NB4 (cell line): ENCODE measurements around the gene GSTT2B.

Experiments used
- DNase-seq: peaks from one replicate; pipeline ENCODE4 v3.0.0; 2010; ENCODE audit warnings: low read depth
- H3K4me3 ChIP-seq: one replicate; pipeline ENCODE4 v1.5.1; 2011; ENCODE audit warnings: mild to moderate bottlenecking, low read depth, low read length, moderate library complexity
- MAX ChIP-seq: IDR thresholded peaks from 2 replicates; pipeline ENCODE4 v1.6.1; 2011; ENCODE audit warnings: low read depth, low read length
- MYC ChIP-seq: IDR thresholded peaks from 2 replicates; pipeline ENCODE4 v1.6.1; 2011; ENCODE audit warnings: low read depth, low read length
- POLR2A ChIP-seq: IDR thresholded peaks from 2 replicates; pipeline ENCODE4 v1.6.1; 2011; ENCODE audit warnings: mild to moderate bottlenecking; ENCODE audit not compliant: insufficient read length; ENCODE audit errors: extremely low read depth
- TF ChIP-seq, protein P1 (sequence below): IDR thresholded peaks from one replicate; pipeline ENCODE4 v1.5.1; 2012; ENCODE audit warnings: low read depth, low read length

GSTT2B gene

DNA sequence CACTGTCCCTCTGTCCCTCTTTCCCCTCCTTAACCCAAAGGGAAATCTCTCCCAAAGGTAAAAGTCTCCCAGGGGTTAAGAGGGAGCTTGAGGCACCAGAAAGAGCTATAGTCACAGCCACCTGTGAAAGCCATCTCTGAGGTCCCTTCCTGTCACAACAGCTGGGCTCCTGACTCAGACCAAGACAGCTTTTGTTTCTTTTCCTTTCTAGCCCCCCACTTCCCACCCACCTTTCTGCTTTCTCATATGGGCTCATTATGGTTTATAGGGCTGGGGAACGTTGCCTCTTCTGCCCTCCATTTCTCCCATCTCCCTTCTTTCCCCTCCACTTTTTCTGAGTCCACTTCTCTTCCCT, 47.7 kb downstream of the GSTT2B start:
- TF ChIP-seq, protein P1, sequence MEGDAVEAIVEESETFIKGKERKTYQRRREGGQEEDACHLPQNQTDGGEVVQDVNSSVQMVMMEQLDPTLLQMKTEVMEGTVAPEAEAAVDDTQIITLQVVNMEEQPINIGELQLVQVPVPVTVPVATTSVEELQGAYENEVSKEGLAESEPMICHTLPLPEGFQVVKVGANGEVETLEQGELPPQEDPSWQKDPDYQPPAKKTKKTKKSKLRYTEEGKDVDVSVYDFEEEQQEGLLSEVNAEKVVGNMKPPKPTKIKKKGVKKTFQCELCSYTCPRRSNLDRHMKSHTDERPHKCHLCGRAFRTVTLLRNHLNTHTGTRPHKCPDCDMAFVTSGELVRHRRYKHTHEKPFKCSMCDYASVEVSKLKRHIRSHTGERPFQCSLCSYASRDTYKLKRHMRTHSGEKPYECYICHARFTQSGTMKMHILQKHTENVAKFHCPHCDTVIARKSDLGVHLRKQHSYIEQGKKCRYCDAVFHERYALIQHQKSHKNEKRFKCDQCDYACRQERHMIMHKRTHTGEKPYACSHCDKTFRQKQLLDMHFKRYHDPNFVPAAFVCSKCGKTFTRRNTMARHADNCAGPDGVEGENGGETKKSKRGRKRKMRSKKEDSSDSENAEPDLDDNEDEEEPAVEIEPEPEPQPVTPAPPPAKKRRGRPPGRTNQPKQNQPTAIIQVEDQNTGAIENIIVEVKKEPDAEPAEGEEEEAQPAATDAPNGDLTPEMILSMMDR = no peak
- TF ChIP-seq MYC (no peak), MAX (no peak), POLR2A (no peak)
- no peak for DNase-seq
- peak overlapping the region; percentile 84 for H3K4me3 ChIP-seq

GRCh38 chr22:23912293-23912903, 48.6 kb downstream of the GSTT2B start:
- TF ChIP-seq MYC (no peak), MAX (no peak), POLR2A (no peak)
- TF ChIP-seq, protein P1 = no peak
- DNase-seq = no peak
- no peak overlapping the region for H3K4me3 ChIP-seq

DNA sequence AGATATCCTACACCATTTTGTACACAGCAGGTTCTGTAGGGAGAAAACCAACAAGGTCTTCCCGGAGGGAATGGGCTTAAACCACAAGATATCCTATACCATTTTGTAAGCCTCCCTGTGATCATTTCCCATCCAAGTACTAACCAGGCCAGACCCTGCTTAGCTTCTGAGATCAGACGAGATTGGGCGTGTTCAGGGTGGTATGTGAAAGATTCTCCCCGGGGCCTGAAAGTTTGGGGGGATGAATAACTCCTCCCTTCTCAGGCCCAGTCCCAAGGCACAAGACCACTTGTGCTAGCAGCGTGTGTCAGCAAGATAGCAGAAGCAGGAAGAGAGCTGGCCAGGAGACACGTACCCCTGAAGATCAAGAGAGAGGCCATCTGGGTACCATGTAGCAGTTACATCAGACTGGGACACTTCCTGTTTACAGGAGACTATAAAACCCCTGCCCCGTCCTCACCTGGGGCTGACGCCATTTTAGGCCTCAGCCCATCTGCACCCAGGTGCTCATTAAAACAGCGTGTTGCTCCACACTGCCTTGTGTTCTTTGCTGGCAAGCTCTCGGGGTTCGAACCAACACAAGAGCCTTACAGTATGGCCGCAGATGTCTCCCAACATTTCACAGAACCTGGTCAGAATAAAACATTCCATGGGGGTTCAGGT, 49.5 kb downstream of the GSTT2B start:
- no peak overlapping the region for H3K4me3 ChIP-seq
- no peak for TF ChIP-seq POLR2A
- TF ChIP-seq, protein P1 = no peak
- TF ChIP-seq MYC = no peak
- no peak for TF ChIP-seq MAX
- no peak for DNase-seq

DNA sequence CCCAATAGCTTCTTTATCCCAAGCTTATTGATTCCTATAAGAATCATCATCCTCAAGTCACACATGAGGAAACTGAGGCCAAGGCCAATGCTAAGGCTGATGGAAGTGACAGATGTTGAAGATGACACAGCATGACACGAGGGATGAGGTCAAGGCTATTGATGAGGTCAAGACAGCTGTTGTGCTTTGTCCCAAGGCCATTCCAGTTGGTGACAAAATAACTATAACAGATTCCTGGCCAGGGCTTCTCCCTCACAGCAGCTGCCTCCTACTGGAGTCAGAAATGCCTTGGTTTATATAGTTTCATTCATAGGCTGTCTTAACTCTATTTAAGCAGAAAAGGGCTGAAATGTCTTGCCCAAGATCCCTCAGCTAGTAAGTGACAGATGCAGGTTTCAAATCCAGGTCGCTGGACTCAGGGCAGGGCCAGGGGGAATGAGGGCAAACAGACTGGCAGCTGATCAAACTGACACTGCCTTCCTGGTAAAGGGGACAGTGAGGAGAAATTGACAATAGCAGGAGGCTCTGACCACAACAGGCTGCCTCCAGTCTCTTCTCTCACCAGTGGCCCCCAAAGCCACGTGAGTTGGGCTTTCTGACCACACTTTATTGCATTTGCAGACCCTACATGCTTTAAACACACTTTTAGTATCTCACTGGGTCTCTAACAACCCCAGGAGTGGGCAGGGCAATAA, 50.4 kb downstream of the GSTT2B start:
- no peak for DNase-seq
- TF ChIP-seq, protein P1 = no peak
- no peak for TF ChIP-seq MYC
- no peak for TF ChIP-seq MAX
- TF ChIP-seq POLR2A = no peak

GRCh38 chr22:23909296-23909898, 51.6 kb downstream of the GSTT2B start:
- DNase-seq = no peak

More for the DNA sequence above, 50.4 kb downstream of the GSTT2B start:
- H3K4me3 ChIP-seq = no peak overlapping the region

More at GRCh38 chr22:23909296-23909898, 51.6 kb downstream of the GSTT2B start:
- TF ChIP-seq MAX = no peak
- TF ChIP-seq POLR2A = no peak
- no peak for TF ChIP-seq MYC
- TF ChIP-seq, protein P1 = no peak
- H3K4me3 ChIP-seq = no peak overlapping the region
